Activated B cell treated with CpG ODN at 0.5 μM for 24 hours (primary cell): ENCODE results near the gene RXFP3. TPM values are rescaled to one million over a fixed set of nuclear protein-coding genes. Genes with fewer than 3 reads are reported as not detected.

Experiments used
- ATAC-seq: fragments of 200-7000 bp; cut with Tn5 transposase; one replicate; pipeline ENCODE4 v1.10.0; 2021; ENCODE audit warnings: low read depth, mild to moderate bottlenecking, moderate library complexity
- CTCF ChIA-PET: fragments of 350-600 bp; sonication (Branson Sonifier 250); formaldehyde crosslinking; loops from one replicate; lab custom pipeline; 2021; ENCODE audit warnings: antibody characterized with exemption; lab: Charles Lee
- POLR2A ChIA-PET: fragments of 350-600 bp; sonication (Branson Sonifier 250); formaldehyde crosslinking; loops from one replicate; lab custom pipeline; 2021; ENCODE audit warnings: antibody characterized with exemption; lab: Charles Lee
- DNase-seq: peaks from one replicate; pipeline ENCODE4 v3.0.0; 2022
- H3K27ac Mint-ChIP-seq: one replicate; pipeline ENCODE4 v1.8.0; 2020; ENCODE audit warnings: mixed read lengths
- H3K27me3 Mint-ChIP-seq: one replicate; pipeline ENCODE4 v1.8.0; 2021; ENCODE audit warnings: mixed read lengths
- H3K36me3 Mint-ChIP-seq: one replicate; pipeline ENCODE4 v1.8.0; 2021; ENCODE audit warnings: low read depth, mixed read lengths
- H3K4me1 Mint-ChIP-seq: one replicate; pipeline ENCODE4 v1.8.0; 2021; ENCODE audit warnings: mixed read lengths
- H3K4me3 Mint-ChIP-seq: one replicate; pipeline ENCODE4 v1.8.0; 2020; ENCODE audit warnings: mild to moderate bottlenecking, mixed read lengths
- H3K9me3 Mint-ChIP-seq: one replicate; pipeline ENCODE4 v1.8.0; 2020; ENCODE audit warnings: mixed read lengths
- CTCF ChIP-seq: fragments of 200-600 bp; IDR thresholded peaks from one replicate; pipeline ENCODE4 v1.8.0; 2022; ENCODE audit warnings: antibody characterized with exemption, mild to moderate bottlenecking
- intact Hi-C: fragments of 100-400 bp; cut with micrococcal nuclease; formaldehyde crosslinking; loops from one replicate; pipeline ENCODE4 v1.15.1; 2024
- total RNA-seq: library from RNA; stranded (reverse); gene quantifications from 2 replicates; pipeline ENCODE4 v1.2.3, GENCODE V29; 2022

RXFP3 gene
- total RNA-seq, 1 donor from 2014 or later = not detected

- H3K27me3 Mint-ChIP-seq = peaks cover 5% of the 10 kb centered on the region
- no peak for TF ChIP-seq CTCF
- H3K9me3 Mint-ChIP-seq = peaks cover 7% of the 10 kb centered on the region
- DNase-seq (no peak), ATAC-seq (no peak)
- no peak overlapping the region for H3K4me3 Mint-ChIP-seq
- no peak overlapping the region for H3K27ac Mint-ChIP-seq
- no peaks in the 10 kb centered on the region for H3K36me3 Mint-ChIP-seq
- no peaks in the 10 kb centered on the region for H3K4me1 Mint-ChIP-seq
- intact Hi-C loops = no loop called here
- ChIA-PET CTCF (no interaction called here), POLR2A (no interaction called here)
Measured at GRCh38 chr5:33957577-33958150, 21.5 kb downstream of the RXFP3 start.

- Mint-ChIP-seq H3K4me1 (no peaks in the 10 kb centered on the region), H3K9me3 (peaks cover 7% of the 10 kb centered on the region), H3K4me3 (no peak overlapping the region), H3K27me3 (peaks cover 7% of the 10 kb centered on the region), H3K27ac (no peak overlapping the region), H3K36me3 (no peaks in the 10 kb centered on the region)
- ChIA-PET CTCF (no interaction called here), POLR2A (no interaction called here)
- intact Hi-C loops = no loop called here
- DNase-seq (no peak), ATAC-seq (no peak)
- no peak for TF ChIP-seq CTCF
Measured at GRCh38 chr5:33958176-33958575, 22.0 kb downstream of the RXFP3 start.

- TF ChIP-seq CTCF = no peak
- no peak for DNase-seq
- CTCF ChIA-PET = no interaction called here
- no peak for ATAC-seq
- Mint-ChIP-seq H3K36me3 (no peaks in the 10 kb centered on the region), H3K4me3 (no peak overlapping the region), H3K4me1 (no peaks in the 10 kb centered on the region), H3K27me3 (peaks cover 7% of the 10 kb centered on the region), H3K9me3 (no peaks in the 10 kb centered on the region), H3K27ac (no peak overlapping the region)
- POLR2A ChIA-PET = no interaction called here
- intact Hi-C loops = no loop called here
Measured at GRCh38 chr5:33964132-33964700, 28.0 kb downstream of the RXFP3 start.

GRCh38 chr5:33966805-33967204, 30.6 kb downstream of the RXFP3 start:
- ATAC-seq = no peak
- intact Hi-C loops = no loop called here
- no peak for DNase-seq
- Mint-ChIP-seq H3K9me3 (no peaks in the 10 kb centered on the region), H3K4me3 (no peak overlapping the region), H3K4me1 (no peaks in the 10 kb centered on the region), H3K27me3 (peaks cover 5% of the 10 kb centered on the region), H3K36me3 (no peaks in the 10 kb centered on the region), H3K27ac (no peak overlapping the region)
- no peak for TF ChIP-seq CTCF
- POLR2A ChIA-PET = no interaction called here
- CTCF ChIA-PET = no interaction called here

GRCh38 chr5:33968211-33969005, 32.2 kb downstream of the RXFP3 start:
- ATAC-seq (no peak), DNase-seq (no peak)
- Mint-ChIP-seq H3K36me3 (no peaks in the 10 kb centered on the region), H3K27me3 (peaks cover 5% of the 10 kb centered on the region), H3K9me3 (no peaks in the 10 kb centered on the region), H3K4me1 (no peaks in the 10 kb centered on the region), H3K4me3 (no peak overlapping the region), H3K27ac (no peak overlapping the region)
- ChIA-PET CTCF (interaction anchor here (1.0 to 1.7 kb wide), 2 partner anchors 11 to 13 kb away, joined by 4 read pairs; no protein-coding TSS in a partner anchor), POLR2A (no interaction called here)
- intact Hi-C loops = no loop called here
- no peak for TF ChIP-seq CTCF
